ENCODE measurements around the gene SIGMAR1.

Gene SIGMAR1

GRCh38 chr9:34637356-34638137 lies at the start of gene SIGMAR1:
Gene SIGMAR1, minus strand, starts transcription at chr9:34637787. Its CDS starts 90 bp downstream, at chr9:34637697.
- DNase-seq (ENCODE audit: low read depth) = peak; percentile 89

GRCh38 chr9:34686732-34687131 lies 49.1 kb upstream of the SIGMAR1 start:
- no peak for DNase-seq (ENCODE audit: low read depth)

GRCh38 chr9:34686231-34686630 lies 48.6 kb upstream of the SIGMAR1 start:
- DNase-seq (ENCODE audit: low read depth) = no peak

- DNase-seq (ENCODE audit: low read depth) = no peak
Measured at GRCh38 chr9:34685591-34685990, 48.0 kb upstream of the SIGMAR1 start.

- no peak for DNase-seq (ENCODE audit: low read depth)
Measured at GRCh38 chr9:34684816-34685215, 47.2 kb upstream of the SIGMAR1 start.

GRCh38 chr9:34684145-34684544 lies 46.6 kb upstream of the SIGMAR1 start:
- peak; percentile 23 for DNase-seq (ENCODE audit: low read depth)

GRCh38 chr9:34675869-34676268 lies 38.3 kb upstream of the SIGMAR1 start:
- DNase-seq (ENCODE audit: low read depth) = no peak

GRCh38 chr9:34675048-34675714 lies 37.6 kb upstream of the SIGMAR1 start:
- DNase-seq (ENCODE audit: low read depth) = peak; percentile 46

GRCh38 chr9:34674440-34674839 lies 36.9 kb upstream of the SIGMAR1 start:
- no peak for DNase-seq (ENCODE audit: low read depth)

GRCh38 chr9:34671307-34671706 lies 33.7 kb upstream of the SIGMAR1 start:
- DNase-seq (ENCODE audit: low read depth) = no peak

GRCh38 chr9:34669809-34670562 lies 32.4 kb upstream of the SIGMAR1 start:
- no peak for DNase-seq (ENCODE audit: low read depth)

- peak; percentile 76 for DNase-seq (ENCODE audit: low read depth)
Measured at GRCh38 chr9:34665381-34666250, 28.0 kb upstream of the SIGMAR1 start.

GRCh38 chr9:34665067-34665380 lies 27.4 kb upstream of the SIGMAR1 start:
- DNase-seq (ENCODE audit: low read depth) = no peak

- peak; percentile 62 for DNase-seq (ENCODE audit: low read depth)
Measured at GRCh38 chr9:34664281-34665066, 26.9 kb upstream of the SIGMAR1 start.

- DNase-seq (ENCODE audit: low read depth) = no peak
Measured at GRCh38 chr9:34663303-34663605, 25.7 kb upstream of the SIGMAR1 start.

- DNase-seq (ENCODE audit: low read depth) = no peak
Measured at GRCh38 chr9:34662526-34663302, 25.1 kb upstream of the SIGMAR1 start, which contains the start of gene CCL27. Gene CCL27, minus strand, starts transcription at chr9:34662657. Its CDS starts 24 bp downstream, at chr9:34662633.

GRCh38 chr9:34659592-34660253 lies 22.1 kb upstream of the SIGMAR1 start:
- DNase-seq (ENCODE audit: low read depth) = no peak

GRCh38 chr9:34658461-34658860 lies 20.9 kb upstream of the SIGMAR1 start:
- DNase-seq (ENCODE audit: low read depth) = no peak

- DNase-seq (ENCODE audit: low read depth) = no peak
Measured at GRCh38 chr9:34656992-34657391, 19.4 kb upstream of the SIGMAR1 start.

- DNase-seq (ENCODE audit: low read depth) = no peak
Measured at GRCh38 chr9:34655394-34655793, 17.8 kb upstream of the SIGMAR1 start.

Measured in activated T-cell treated with anti-CD3 and anti-CD28 coated beads for 24 hours (primary cell).